ENCODE measurements around the gene SYT14. TPM values are rescaled to one million over a fixed set of nuclear protein-coding genes. Genes with fewer than 3 reads are reported as not detected.
"Not testable (repeated sequence)": the region's sequence is repeated elsewhere in the genome, so short reads cannot be mapped to it uniquely, and the experiment has no call there.

SYT14 gene
- total RNA-seq, 3 donors from 2014 or later = not detected

- no peak for ATAC-seq
- H3K9me3 Mint-ChIP-seq = no peaks in the 10 kb centered on the region
- no peaks in the 10 kb centered on the region for H3K4me1 Mint-ChIP-seq (ENCODE audit: low read depth)
- H3K4me3 Mint-ChIP-seq = no peak overlapping the region
- peaks cover 6% of the 10 kb centered on the region for H3K27me3 Mint-ChIP-seq (ENCODE audit: low read depth)
- no peak for DNase-seq
- no peaks in the 10 kb centered on the region for H3K36me3 Mint-ChIP-seq (ENCODE audit: insufficient read depth)
These were observed 28.0 kb downstream of the SYT14 start for GRCh38 chr1:209965996-209966395.

GRCh38 chr1:209978721-209979120 is 40.7 kb downstream of the SYT14 start:
- not testable (repeated sequence) for DNase-seq; H3K4me1 Mint-ChIP-seq (ENCODE audit: low read depth); ATAC-seq; H3K36me3 Mint-ChIP-seq (ENCODE audit: insufficient read depth); H3K4me3 Mint-ChIP-seq; H3K9me3 Mint-ChIP-seq
- H3K27me3 Mint-ChIP-seq (ENCODE audit: low read depth) = peaks cover 14% of the 10 kb centered on the region

- Mint-ChIP-seq H3K27me3 (ENCODE audit: low read depth) (peaks cover 22% of the 10 kb centered on the region), H3K4me3 (no peak overlapping the region), H3K36me3 (ENCODE audit: insufficient read depth) (no peaks in the 10 kb centered on the region), H3K9me3 (no peaks in the 10 kb centered on the region), H3K4me1 (ENCODE audit: low read depth) (no peaks in the 10 kb centered on the region)
- ATAC-seq (no peak), DNase-seq (no peak)
These were observed 45.9 kb downstream of the SYT14 start for GRCh38 chr1:209983953-209984352.

- H3K36me3 Mint-ChIP-seq (ENCODE audit: insufficient read depth) = no peaks in the 10 kb centered on the region
- H3K4me3 Mint-ChIP-seq = no peak overlapping the region
- DNase-seq (no peak), ATAC-seq (no peak)
- peaks cover 21% of the 10 kb centered on the region for H3K27me3 Mint-ChIP-seq (ENCODE audit: low read depth)
- no peaks in the 10 kb centered on the region for H3K4me1 Mint-ChIP-seq (ENCODE audit: low read depth)
- H3K9me3 Mint-ChIP-seq = no peaks in the 10 kb centered on the region
These were observed 47.0 kb downstream of the SYT14 start for GRCh38 chr1:209985002-209985401.

GRCh38 chr1:209988706-209989105 is 50.7 kb downstream of the SYT14 start:
- Mint-ChIP-seq H3K27me3 (ENCODE audit: low read depth) (peaks cover 26% of the 10 kb centered on the region), H3K4me1 (ENCODE audit: low read depth) (no peaks in the 10 kb centered on the region), H3K36me3 (ENCODE audit: insufficient read depth) (no peaks in the 10 kb centered on the region), H3K9me3 (no peaks in the 10 kb centered on the region), H3K4me3 (no peak overlapping the region)
- ATAC-seq (no peak), DNase-seq (no peak)

GRCh38 chr1:209989525-209989924 is 51.5 kb downstream of the SYT14 start:
- DNase-seq (no peak), ATAC-seq (no peak)
- H3K4me1 Mint-ChIP-seq (ENCODE audit: low read depth) = no peaks in the 10 kb centered on the region
- no peaks in the 10 kb centered on the region for H3K9me3 Mint-ChIP-seq
- H3K36me3 Mint-ChIP-seq (ENCODE audit: insufficient read depth) = no peaks in the 10 kb centered on the region
- H3K4me3 Mint-ChIP-seq = no peak overlapping the region
- H3K27me3 Mint-ChIP-seq (ENCODE audit: low read depth) = peaks cover 25% of the 10 kb centered on the region

GRCh38 chr1:209993061-209993830 is 55.2 kb downstream of the SYT14 start:
- no peak for DNase-seq
- Mint-ChIP-seq H3K36me3 (ENCODE audit: insufficient read depth) (no peaks in the 10 kb centered on the region), H3K4me1 (ENCODE audit: low read depth) (no peaks in the 10 kb centered on the region), H3K9me3 (no peaks in the 10 kb centered on the region), H3K27me3 (ENCODE audit: low read depth) (peaks cover 30% of the 10 kb centered on the region), H3K4me3 (no peak overlapping the region)
- ATAC-seq = no peak

- Mint-ChIP-seq H3K36me3 (ENCODE audit: insufficient read depth) (no peaks in the 10 kb centered on the region), H3K9me3 (no peaks in the 10 kb centered on the region), H3K4me3 (no peak overlapping the region), H3K27me3 (ENCODE audit: low read depth) (peaks cover 21% of the 10 kb centered on the region), H3K4me1 (ENCODE audit: low read depth) (no peaks in the 10 kb centered on the region)
- ATAC-seq (no peak), DNase-seq (no peak)
These were observed 58.3 kb downstream of the SYT14 start for GRCh38 chr1:209996348-209996747.

- H3K9me3 Mint-ChIP-seq = no peaks in the 10 kb centered on the region
- H3K4me3 Mint-ChIP-seq = no peak overlapping the region
- H3K36me3 Mint-ChIP-seq (ENCODE audit: insufficient read depth) = no peaks in the 10 kb centered on the region
- DNase-seq (no peak), ATAC-seq (no peak)
- H3K27me3 Mint-ChIP-seq (ENCODE audit: low read depth) = peaks cover 15% of the 10 kb centered on the region
- no peaks in the 10 kb centered on the region for H3K4me1 Mint-ChIP-seq (ENCODE audit: low read depth)
These were observed 61.0 kb downstream of the SYT14 start for GRCh38 chr1:209999005-209999404.

GRCh38 chr1:210001751-210002150 is 63.7 kb downstream of the SYT14 start:
- H3K4me3 Mint-ChIP-seq = no peak overlapping the region
- DNase-seq (no peak), ATAC-seq (no peak)
- no peaks in the 10 kb centered on the region for H3K4me1 Mint-ChIP-seq (ENCODE audit: low read depth)
- no peaks in the 10 kb centered on the region for H3K9me3 Mint-ChIP-seq
- H3K36me3 Mint-ChIP-seq (ENCODE audit: insufficient read depth) = no peaks in the 10 kb centered on the region
- H3K27me3 Mint-ChIP-seq (ENCODE audit: low read depth) = peaks cover 7% of the 10 kb centered on the region

GRCh38 chr1:210003501-210003900 is 65.5 kb downstream of the SYT14 start:
- Mint-ChIP-seq H3K9me3 (no peaks in the 10 kb centered on the region), H3K27me3 (ENCODE audit: low read depth) (no peaks in the 10 kb centered on the region), H3K4me3 (no peak overlapping the region), H3K4me1 (ENCODE audit: low read depth) (no peaks in the 10 kb centered on the region), H3K36me3 (ENCODE audit: insufficient read depth) (no peaks in the 10 kb centered on the region)
- DNase-seq (no peak), ATAC-seq (no peak)

- Mint-ChIP-seq H3K4me1 (ENCODE audit: low read depth) (no peaks in the 10 kb centered on the region), H3K9me3 (no peaks in the 10 kb centered on the region), H3K4me3 (no peak overlapping the region), H3K27me3 (ENCODE audit: low read depth) (no peaks in the 10 kb centered on the region), H3K36me3 (ENCODE audit: insufficient read depth) (no peaks in the 10 kb centered on the region)
- no peak for DNase-seq
- no peak for ATAC-seq
These were observed 72.1 kb downstream of the SYT14 start for GRCh38 chr1:210010161-210010560.

GRCh38 chr1:210021145-210021860 is 83.3 kb downstream of the SYT14 start:
- Mint-ChIP-seq H3K9me3 (no peaks in the 10 kb centered on the region), H3K4me1 (ENCODE audit: low read depth) (no peaks in the 10 kb centered on the region), H3K4me3 (no peak overlapping the region), H3K36me3 (ENCODE audit: insufficient read depth) (no peaks in the 10 kb centered on the region), H3K27me3 (ENCODE audit: low read depth) (peaks cover 5% of the 10 kb centered on the region)
- DNase-seq (no peak), ATAC-seq (no peak)

GRCh38 chr1:210022044-210022443 is 84.0 kb downstream of the SYT14 start:
- Mint-ChIP-seq H3K9me3 (no peaks in the 10 kb centered on the region), H3K36me3 (ENCODE audit: insufficient read depth) (no peaks in the 10 kb centered on the region), H3K27me3 (ENCODE audit: low read depth) (no peaks in the 10 kb centered on the region), H3K4me1 (ENCODE audit: low read depth) (no peaks in the 10 kb centered on the region), H3K4me3 (no peak overlapping the region)
- ATAC-seq (no peak), DNase-seq (no peak)

- no peaks in the 10 kb centered on the region for H3K4me1 Mint-ChIP-seq (ENCODE audit: low read depth)
- no peaks in the 10 kb centered on the region for H3K27me3 Mint-ChIP-seq (ENCODE audit: low read depth)
- H3K9me3 Mint-ChIP-seq = no peaks in the 10 kb centered on the region
- ATAC-seq = no peak
- no peaks in the 10 kb centered on the region for H3K36me3 Mint-ChIP-seq (ENCODE audit: insufficient read depth)
- no peak for DNase-seq
- no peak overlapping the region for H3K4me3 Mint-ChIP-seq
These were observed 86.3 kb downstream of the SYT14 start for GRCh38 chr1:210024282-210024681.

Data from activated T-cell treated with anti-CD3 and anti-CD28 coated beads, Interleukin-2, amount 50 U/mL, for 4 hours (primary cell).